Transverse colon (tissue), 4 donors: ENCODE measurements around the gene TXLNB.
"Not testable (repeated sequence)": the region's sequence is repeated elsewhere in the genome, so short reads cannot be mapped to it uniquely, and the experiment has no call there.

Experiments
- CTCF ChIP-seq, 5 experiments: fragments of 200-600 bp in 3 of 5; fragments of 450-650 bp in 2 of 5; sonication (generic) in 3 of 5; IDR thresholded peaks; 1 replicate in 2 of 5; 2 replicates in 3 of 5; pipeline ENCODE4 v1.5.1; 2016 to 2017; ENCODE audit warnings: antibody characterized with exemption in 5 of 5, inconsistent platforms in 3 of 5, mild to moderate bottlenecking in 2 of 5, moderate library complexity in 1 of 5
- EP300 ChIP-seq: sonication (generic); formaldehyde crosslinking; IDR thresholded peaks from one replicate; pipeline ENCODE4 v1.6.1; 2017; ENCODE audit warnings: antibody characterized with exemption, low read depth
- POLR2A ChIP-seq: fragments of 450-650 bp; IDR thresholded peaks from one replicate; pipeline ENCODE4 v1.6.1; 2016; ENCODE audit warnings: antibody characterized with exemption, mild to moderate bottlenecking, moderate library complexity
- POLR2AphosphoS5 ChIP-seq, 3 donors: sonication (generic); formaldehyde crosslinking; IDR thresholded peaks; one replicate each; pipeline ENCODE4 v1.6.1; 2016; ENCODE audit warnings: antibody characterized with exemption in 3 of 3

- not testable (repeated sequence) for TF ChIP-seq CTCF (IDR thresholded peaks at IDR 0.05); POLR2AphosphoS5 (IDR thresholded peaks at IDR 0.05); POLR2A; EP300
These were observed 57.6 kb downstream of the TXLNB start for GRCh38 chr6:139234193-139234592.
